CD4-positive, alpha-beta T cell treated with Interleukin-12 subunit alpha and Interleukin-12 subunit beta, for 1 hour (primary cell): ENCODE measurements around the gene CPNE7.
"Not testable (repeated sequence)": the region's sequence is repeated elsewhere in the genome, so short reads cannot be mapped to it uniquely, and the experiment has no call there.

Experiments
- DNase-seq: peaks from one replicate; pipeline ENCODE4 v3.0.0-alpha.2; 2020

The CPNE7 gene

DNA sequence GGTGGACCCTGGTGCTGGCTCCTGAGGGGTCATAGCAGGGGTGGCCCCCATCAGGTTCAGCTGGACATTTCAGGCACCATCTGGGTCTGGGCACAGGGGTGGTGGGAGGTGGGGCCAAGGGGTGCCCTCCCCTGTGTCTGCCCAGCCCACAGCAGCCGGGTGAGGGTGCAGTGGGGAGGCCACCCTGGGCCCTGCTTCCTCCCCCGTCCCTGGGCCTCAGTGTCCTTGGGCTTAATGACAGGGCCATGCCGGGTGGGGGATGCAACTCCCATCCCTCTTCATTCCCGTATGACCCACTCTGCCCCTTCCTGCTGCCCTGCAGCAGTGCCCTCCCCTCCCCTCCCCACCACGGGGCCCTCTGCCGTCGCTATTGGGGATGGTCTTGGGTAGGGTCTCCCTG lies 10.7 kb downstream of the CPNE7 start:
- no peak for DNase-seq

DNA sequence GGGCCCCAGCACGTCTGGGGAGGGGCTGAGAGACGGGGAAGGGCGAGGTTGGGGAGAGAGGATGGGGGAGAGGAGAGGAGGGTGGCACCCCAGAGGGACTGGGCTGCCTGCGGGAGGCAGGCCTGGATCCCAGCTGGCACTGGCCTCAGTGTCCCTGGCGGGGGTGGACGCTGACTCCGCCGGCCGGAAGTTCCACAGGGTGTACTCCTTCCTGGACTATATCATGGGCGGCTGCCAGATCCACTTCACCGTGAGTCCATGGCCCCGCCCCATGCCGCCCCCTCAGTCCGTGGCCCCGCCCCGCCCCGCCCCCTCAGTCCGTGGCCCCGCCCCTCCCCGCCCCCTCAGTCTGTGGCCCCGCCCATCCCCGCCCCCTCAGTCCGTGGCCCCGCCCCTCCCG lies 11.3 kb downstream of the CPNE7 start:
- no peak for DNase-seq

DNA sequence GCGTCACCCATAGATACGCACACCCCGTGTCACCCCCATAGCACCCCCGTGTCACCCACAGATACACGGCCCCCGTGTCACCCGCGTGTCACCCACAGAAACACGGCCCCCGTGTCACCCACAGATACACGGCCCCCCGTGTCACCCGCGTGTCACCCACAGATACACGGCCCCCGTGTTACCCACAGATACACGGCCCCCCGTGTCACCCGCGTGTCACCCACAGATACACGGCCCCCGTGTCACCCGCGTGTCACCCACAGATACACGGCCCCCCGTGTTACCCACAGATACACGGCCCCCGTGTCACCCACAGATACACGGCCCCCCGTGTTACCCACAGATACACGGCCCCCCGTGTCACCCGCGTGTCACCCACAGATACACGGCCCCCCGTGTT lies 12.1 kb downstream of the CPNE7 start:
- not testable (repeated sequence) for DNase-seq

GRCh38 chr16:89588413-89589109 lies 13.0 kb downstream of the CPNE7 start:
- DNase-seq = no peak

GRCh38 chr16:89589241-89589926 lies 13.8 kb downstream of the CPNE7 start:
- no peak for DNase-seq

DNA sequence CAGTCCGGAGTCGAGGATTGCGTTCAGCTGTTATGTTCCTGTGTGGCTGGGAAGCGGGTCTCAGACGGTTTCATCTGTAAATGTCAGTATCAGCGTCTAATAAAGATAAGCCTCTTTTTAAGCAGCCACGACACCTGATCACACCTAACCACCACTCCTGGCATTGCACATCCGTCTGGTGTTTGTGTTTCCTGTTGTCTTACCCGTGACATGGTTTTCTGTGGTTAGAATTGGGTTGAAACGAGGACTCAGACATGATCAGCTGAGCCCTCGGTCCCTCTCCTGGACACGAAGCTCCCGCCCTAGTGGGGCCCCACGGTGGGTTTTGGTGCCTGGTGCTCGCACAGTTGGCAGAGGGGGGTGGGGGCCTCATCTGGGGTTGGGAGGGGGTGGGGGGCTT lies 18.3 kb downstream of the CPNE7 start:
- DNase-seq = peak; percentile 75

GRCh38 chr16:89595330-89596060 lies 19.9 kb downstream of the CPNE7 start:
- DNase-seq = no peak

GRCh38 chr16:89596061-89596689 lies 20.6 kb downstream of the CPNE7 start:
- DNase-seq = no peak

GRCh38 chr16:89596957-89597649 lies 21.5 kb downstream of the CPNE7 start:
- DNase-seq = no peak

GRCh38 chr16:89598199-89598598 lies 22.6 kb downstream of the CPNE7 start:
- DNase-seq = no peak

DNA sequence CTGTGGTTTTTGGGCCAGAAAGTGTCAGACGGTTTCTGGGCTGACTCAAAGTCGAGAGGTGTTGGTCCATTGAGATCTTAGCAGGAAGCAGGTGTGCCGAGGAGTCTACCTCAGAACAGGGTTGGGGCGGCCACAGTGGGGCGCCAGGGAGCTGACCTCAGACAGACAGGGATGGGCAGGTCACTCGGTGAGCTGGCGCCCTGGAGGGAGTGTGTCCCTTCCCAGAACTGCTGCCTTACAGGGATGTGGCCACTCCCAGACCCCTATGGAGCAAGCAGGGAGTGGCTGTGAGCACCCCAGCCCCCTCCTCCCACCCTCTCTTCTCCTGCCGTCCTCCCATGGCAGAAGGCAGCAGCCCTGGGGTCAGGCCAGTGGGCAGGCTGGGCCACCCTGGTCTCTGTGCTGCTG lies 23.9 kb downstream of the CPNE7 start:
- peak; percentile 20 for DNase-seq

DNA sequence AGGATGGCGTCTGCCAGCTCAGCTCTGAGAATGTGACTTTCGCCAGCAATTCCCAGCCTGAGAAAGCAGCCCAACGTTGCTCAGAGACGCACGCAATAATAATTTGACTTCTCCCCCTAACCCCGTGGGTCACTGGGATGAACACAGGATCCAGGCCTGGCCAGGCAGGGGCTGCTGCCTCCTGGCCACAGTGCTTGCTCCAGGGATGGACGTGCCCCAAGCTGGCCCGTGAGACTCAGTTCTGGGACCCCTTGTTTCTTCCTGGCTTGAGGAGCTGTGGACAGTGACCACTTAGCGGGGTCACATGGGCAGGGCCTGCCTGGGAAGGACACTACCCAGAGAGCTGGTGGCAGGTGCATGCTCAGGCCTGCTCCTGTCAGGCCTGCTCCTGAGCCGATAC lies 24.3 kb downstream of the CPNE7 start:
- no peak for DNase-seq

GRCh38 chr16:89600427-89600826 lies 24.9 kb downstream of the CPNE7 start:
- DNase-seq = no peak

GRCh38 chr16:89600956-89601355 lies 25.4 kb downstream of the CPNE7 start:
- no peak for DNase-seq

GRCh38 chr16:89601906-89602272 lies 26.3 kb downstream of the CPNE7 start:
- DNase-seq = no peak

GRCh38 chr16:89602273-89602951 lies 26.9 kb downstream of the CPNE7 start:
- DNase-seq = peak; percentile 46

GRCh38 chr16:89602952-89603590 lies 27.5 kb downstream of the CPNE7 start:
- DNase-seq = no peak

DNA sequence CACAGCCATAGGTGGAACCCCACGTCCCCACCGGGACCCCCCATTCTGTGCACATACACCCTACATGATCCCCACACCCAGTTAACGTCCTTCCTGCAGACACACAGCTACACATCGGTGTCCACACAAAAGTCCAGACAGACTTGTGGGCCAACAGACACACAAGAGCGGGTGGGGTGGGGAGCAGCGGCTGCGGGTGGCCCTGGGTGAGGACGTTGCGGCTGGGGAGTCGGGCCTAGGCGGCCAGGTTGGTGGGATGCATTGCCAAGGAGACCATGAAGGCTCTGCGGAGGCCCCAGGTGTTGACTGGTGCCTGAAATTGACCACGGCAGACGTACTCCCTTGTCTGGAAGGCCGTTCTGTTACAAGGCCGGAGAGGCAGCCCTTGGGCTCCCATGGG lies 29.2 kb downstream of the CPNE7 start:
- no peak for DNase-seq

GRCh38 chr16:89605186-89605970 lies 29.8 kb downstream of the CPNE7 start:
- no peak for DNase-seq

GRCh38 chr16:89606006-89606405 lies 30.4 kb downstream of the CPNE7 start:
- DNase-seq = no peak

- DNase-seq = no peak
These were observed 31.9 kb downstream of the CPNE7 start for GRCh38 chr16:89607453-89607852.
